Fibroblast of pulmonary artery (primary cell): ENCODE measurements around the gene FOXRED1.
"Not testable (repeated sequence)": the region's sequence is repeated elsewhere in the genome, so short reads cannot be mapped to it uniquely, and the experiment has no call there.

ENCODE experiments used
- DNase-seq: peaks from one replicate; pipeline ENCODE4 v3.0.0-alpha.2; 2010; ENCODE audit warnings: low read depth
- H3K4me3 ChIP-seq: replicated peaks from 2 replicates; pipeline ENCODE4 v1.5.1; 2011; ENCODE audit warnings: low read depth, mild to moderate bottlenecking, control low read depth, low read length, moderate library complexity
- CTCF ChIP-seq: IDR thresholded peaks from 2 replicates; pipeline ENCODE4 v1.5.1; 2011; ENCODE audit warnings: mild to moderate bottlenecking, control low read depth, low read length, inconsistent platforms; ENCODE audit errors: missing control alignments

Gene FOXRED1

GRCh38 chr11:126231725-126232459 is 37.1 kb upstream of the FOXRED1 start:
- no peak for TF ChIP-seq CTCF
- DNase-seq = peak; percentile 92
- H3K4me3 ChIP-seq = no peak overlapping the region

- no peak for TF ChIP-seq CTCF
- no peak overlapping the region for H3K4me3 ChIP-seq
- no peak for DNase-seq
Observed at GRCh38 chr11:126232683-126233082, 36.3 kb upstream of the FOXRED1 start.

- H3K4me3 ChIP-seq = no peak overlapping the region
- no peak for TF ChIP-seq CTCF
- DNase-seq = no peak
Observed at GRCh38 chr11:126233391-126233790, 35.6 kb upstream of the FOXRED1 start.

- H3K4me3 ChIP-seq = no peak overlapping the region
- no peak for TF ChIP-seq CTCF
- DNase-seq = peak; percentile 80
Observed at GRCh38 chr11:126246636-126247035, 22.3 kb upstream of the FOXRED1 start.

- DNase-seq = no peak
- H3K4me3 ChIP-seq = no peak overlapping the region
- TF ChIP-seq CTCF = no peak
Observed at GRCh38 chr11:126253265-126253664, 15.7 kb upstream of the FOXRED1 start.

- DNase-seq = no peak
- TF ChIP-seq CTCF = no peak
- H3K4me3 ChIP-seq = no peak overlapping the region
Observed at GRCh38 chr11:126254819-126255218, 14.1 kb upstream of the FOXRED1 start.

GRCh38 chr11:126255507-126255906 is 13.4 kb upstream of the FOXRED1 start:
- H3K4me3 ChIP-seq, DNase-seq: not testable (repeated sequence)
